HEK293 (cell line): ENCODE results near the gene HRAS.
A peak's percentile ranks its signal among the peaks of the same experiment; 100 is the strongest.

Experiments used
- CTCF ChIA-PET: fragments of 350-600 bp; formaldehyde crosslinking; extraction: SDS; loops from one replicate; lab custom pipeline; 2021; ENCODE audit warnings: antibody characterized with exemption; lab: Yijun Ruan, JAX
- POLR2A ChIA-PET: fragments of 300-600 bp; formaldehyde crosslinking; extraction: SDS; loops from one replicate; lab custom pipeline; 2020; ENCODE audit warnings: antibody characterized with exemption, inconsistent platforms; lab: Yijun Ruan, JAX
- H3K27ac ChIP-seq: fragments of 200-500 bp; sonication (Bioruptor generic); 2 replicates; pipeline ENCODE4 v1.5.1; 2014; ENCODE audit warnings: low read depth, low read length, control low read depth, inconsistent platforms; ENCODE audit errors: extremely low read depth
- H3K36me3 ChIP-seq, 2 experiments: fragments of 200-500 bp in 1 of 2; sonication (Bioruptor generic) in 1 of 2; 1 replicate in 1 of 2; 2 replicates in 1 of 2; pipeline ENCODE4 v1.5.1; 2014 to 2017; ENCODE audit warnings: inconsistent platforms in 2 of 2, low read length in 2 of 2; ENCODE audit not compliant: control insufficient read depth in 2 of 2, insufficient read depth in 1 of 2
- H3K4me1 ChIP-seq: fragments of 200-500 bp; sonication (Bioruptor generic); 2 replicates; pipeline ENCODE4 v1.5.1; 2014; ENCODE audit warnings: mild to moderate bottlenecking, low read length, inconsistent platforms; ENCODE audit not compliant: control insufficient read depth, insufficient read depth
- H3K4me3 ChIP-seq: 2 replicates; pipeline ENCODE4 v1.5.1; 2011; ENCODE audit warnings: low read depth, mild to moderate bottlenecking, control low read depth, low read length, moderate library complexity
- H3K9me3 ChIP-seq: fragments of 200-500 bp; sonication (Bioruptor generic); 2 replicates; pipeline ENCODE4 v1.5.1; 2014; ENCODE audit warnings: low read depth, low read length, inconsistent platforms; ENCODE audit not compliant: control insufficient read depth, insufficient read depth
- ATF2 ChIP-seq: fragments of 450-650 bp; formaldehyde crosslinking; IDR thresholded peaks from 2 replicates; pipeline ENCODE4 v1.5.1; 2016; ENCODE audit warnings: missing biosample characterization, missing genetic modification characterization, low read depth
- GLIS1 ChIP-seq: fragments of 450-650 bp; formaldehyde crosslinking; IDR thresholded peaks from 2 replicates; pipeline ENCODE4 v1.5.1; 2016; ENCODE audit warnings: missing biosample characterization, missing genetic modification characterization
- GLIS2 ChIP-seq: fragments of 450-650 bp; formaldehyde crosslinking; IDR thresholded peaks from 2 replicates; pipeline ENCODE4 v1.5.1; 2016; ENCODE audit warnings: missing biosample characterization, missing genetic modification characterization
- MYNN ChIP-seq: fragments of 450-650 bp; formaldehyde crosslinking; IDR thresholded peaks from 2 replicates; pipeline ENCODE4 v1.5.1; 2016; ENCODE audit warnings: missing biosample characterization, missing genetic modification characterization, borderline replicate concordance
- SP2 ChIP-seq: fragments of 450-650 bp; formaldehyde crosslinking; IDR thresholded peaks from 2 replicates; pipeline ENCODE4 v1.5.1; 2016; ENCODE audit warnings: missing biosample characterization, missing genetic modification characterization
- ZBTB8A ChIP-seq: fragments of 450-650 bp; formaldehyde crosslinking; IDR thresholded peaks from 2 replicates; pipeline ENCODE4 v1.5.1; 2016; ENCODE audit warnings: missing biosample characterization, missing genetic modification characterization
- ZIC2 ChIP-seq: fragments of 450-650 bp; formaldehyde crosslinking; IDR thresholded peaks from 2 replicates; pipeline ENCODE4 v1.5.1; 2016; ENCODE audit warnings: missing biosample characterization, missing genetic modification characterization
- ZNF121 ChIP-seq: fragments of 450-650 bp; formaldehyde crosslinking; IDR thresholded peaks from 2 replicates; pipeline ENCODE4 v1.5.1; 2016; ENCODE audit warnings: missing biosample characterization, missing genetic modification characterization
- ZNF184 ChIP-seq: fragments of 450-650 bp; IDR thresholded peaks from 2 replicates; pipeline ENCODE4 v1.5.1; 2018; ENCODE audit warnings: missing biosample characterization, mild to moderate bottlenecking, missing genetic modification characterization
- ZNF2 ChIP-seq: fragments of 450-650 bp; formaldehyde crosslinking; IDR thresholded peaks from 2 replicates; pipeline ENCODE4 v1.5.1; 2016; ENCODE audit warnings: missing biosample characterization, missing genetic modification characterization
- ZNF433 ChIP-seq: fragments of 450-650 bp; formaldehyde crosslinking; IDR thresholded peaks from 2 replicates; pipeline ENCODE4 v1.5.1; 2016; ENCODE audit warnings: missing biosample characterization, missing genetic modification characterization, low read depth
- ZNF501 ChIP-seq: fragments of 450-650 bp; formaldehyde crosslinking; IDR thresholded peaks from 2 replicates; pipeline ENCODE4 v1.5.1; 2016; ENCODE audit warnings: missing biosample characterization, missing genetic modification characterization
- ZNF514 ChIP-seq: fragments of 450-650 bp; formaldehyde crosslinking; IDR thresholded peaks from 2 replicates; pipeline ENCODE4 v1.5.1; 2016; ENCODE audit warnings: missing biosample characterization, missing genetic modification characterization
- ZNF600 ChIP-seq: fragments of 450-650 bp; formaldehyde crosslinking; IDR thresholded peaks from 2 replicates; pipeline ENCODE4 v1.5.1; 2016; ENCODE audit warnings: missing biosample characterization, missing genetic modification characterization
- ZNF610 ChIP-seq: fragments of 450-650 bp; formaldehyde crosslinking; IDR thresholded peaks from 2 replicates; pipeline ENCODE4 v1.5.1; 2016; ENCODE audit warnings: missing biosample characterization, missing genetic modification characterization, borderline replicate concordance
- ZNF629 ChIP-seq: fragments of 450-650 bp; formaldehyde crosslinking; IDR thresholded peaks from 2 replicates; pipeline ENCODE4 v1.5.1; 2017; ENCODE audit warnings: missing biosample characterization, missing genetic modification characterization
- ZNF785 ChIP-seq: fragments of 450-650 bp; formaldehyde crosslinking; IDR thresholded peaks from 2 replicates; pipeline ENCODE4 v1.5.1; 2016; ENCODE audit warnings: missing biosample characterization, missing genetic modification characterization
- TF ChIP-seq, protein P1 (sequence below): fragments of 450-650 bp; formaldehyde crosslinking; IDR thresholded peaks from 2 replicates; pipeline ENCODE4 v1.5.1; 2016; ENCODE audit warnings: missing biosample characterization, missing genetic modification characterization

Gene HRAS

GRCh38 chr11:529728-530411, 5.5 kb downstream of the HRAS start (continued):
- TF ChIP-seq, protein P1, sequence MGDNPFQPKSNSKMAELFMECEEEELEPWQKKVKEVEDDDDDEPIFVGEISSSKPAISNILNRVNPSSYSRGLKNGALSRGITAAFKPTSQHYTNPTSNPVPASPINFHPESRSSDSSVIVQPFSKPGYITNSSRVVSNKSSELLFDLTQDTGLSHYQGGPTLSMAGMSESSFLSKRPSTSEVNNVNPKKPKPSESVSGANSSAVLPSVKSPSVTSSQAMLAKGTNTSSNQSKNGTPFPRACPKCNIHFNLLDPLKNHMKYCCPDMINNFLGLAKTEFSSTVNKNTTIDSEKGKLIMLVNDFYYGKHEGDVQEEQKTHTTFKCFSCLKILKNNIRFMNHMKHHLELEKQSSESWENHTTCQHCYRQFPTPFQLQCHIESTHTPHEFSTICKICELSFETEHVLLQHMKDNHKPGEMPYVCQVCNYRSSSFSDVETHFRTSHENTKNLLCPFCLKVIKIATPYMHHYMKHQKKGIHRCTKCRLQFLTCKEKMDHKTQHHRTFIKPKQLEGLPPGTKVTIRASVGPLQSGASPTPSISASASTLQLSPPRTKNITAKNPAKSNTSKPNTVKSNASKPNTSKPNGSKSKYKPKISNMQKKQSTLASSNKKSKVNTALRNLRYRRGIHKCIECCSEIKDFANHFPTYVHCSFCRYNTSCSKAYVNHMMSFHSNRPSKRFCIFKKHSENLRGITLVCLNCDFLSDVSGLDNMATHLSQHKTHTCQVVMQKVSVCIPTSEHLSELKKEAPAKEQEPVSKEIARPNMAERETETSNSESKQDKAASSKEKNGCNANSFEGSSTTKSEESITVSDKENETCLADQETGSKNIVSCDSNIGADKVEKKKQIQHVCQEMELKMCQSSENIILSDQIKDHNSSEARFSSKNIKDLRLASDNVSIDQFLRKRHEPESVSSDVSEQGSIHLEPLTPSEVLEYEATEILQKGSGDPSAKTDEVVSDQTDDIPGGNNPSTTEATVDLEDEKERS (tag by site-specific recombination), result no peak
- 0 out of 2 replicates have a peak, but pooled peaks have one; percentile 33 for TF ChIP-seq GLIS2
- no peak for TF ChIP-seq ZNF501 (tag by site-specific recombination)
- TF ChIP-seq MYNN, result no peak
- TF ChIP-seq ZNF184 (tag by site-specific recombination), result no peak
- no peak for TF ChIP-seq ZNF121
- no peak for TF ChIP-seq ZNF785 (tag by site-specific recombination)

GRCh38 chr11:528815-529727, 6.3 kb downstream of the HRAS start:
- POLR2A ChIA-PET, result interaction anchor here (0.6 kb wide), 2 partner anchors 166 to 320 kb away, joined by 3 to 4 read pairs; partner anchors contain the start of gene TMEM80
- H3K4me1 ChIP-seq, result no peaks in the 10 kb centered on the region
- H3K27ac ChIP-seq, result no peak overlapping the region
- peaks cover 0 to 47% of the 10 kb centered on the region in 2 experiments; a peak in 1 of 3 replicates for H3K36me3 ChIP-seq
- no peaks in the 10 kb centered on the region for H3K9me3 ChIP-seq
- TF ChIP-seq ATF2 (tag by site-specific recombination), result 0 out of 2 replicates have a peak, but pooled peaks have one; percentile 24
- peak; percentile 12; the same call in 1 of the 2 replicates for TF ChIP-seq GLIS1 (tag by site-specific recombination)
- TF ChIP-seq ZNF433 (tag by site-specific recombination), result no peak
- TF ChIP-seq ZNF2, result no peak
- no peak for TF ChIP-seq ZNF610 (tag by site-specific recombination)
- TF ChIP-seq ZBTB8A (tag by site-specific recombination), result no peak
- 0 out of 2 replicates have a peak, but pooled peaks have one; percentile 35 for TF ChIP-seq ZNF600 (tag by site-specific recombination)
- peak; percentile 15; the same call in 1 of the 2 replicates for TF ChIP-seq ZIC2 (tag by site-specific recombination)
- no peak for TF ChIP-seq SP2 (tag by site-specific recombination)
- CTCF ChIA-PET, result no interaction called here
- H3K4me3 ChIP-seq, result no peak overlapping the region

DNA sequence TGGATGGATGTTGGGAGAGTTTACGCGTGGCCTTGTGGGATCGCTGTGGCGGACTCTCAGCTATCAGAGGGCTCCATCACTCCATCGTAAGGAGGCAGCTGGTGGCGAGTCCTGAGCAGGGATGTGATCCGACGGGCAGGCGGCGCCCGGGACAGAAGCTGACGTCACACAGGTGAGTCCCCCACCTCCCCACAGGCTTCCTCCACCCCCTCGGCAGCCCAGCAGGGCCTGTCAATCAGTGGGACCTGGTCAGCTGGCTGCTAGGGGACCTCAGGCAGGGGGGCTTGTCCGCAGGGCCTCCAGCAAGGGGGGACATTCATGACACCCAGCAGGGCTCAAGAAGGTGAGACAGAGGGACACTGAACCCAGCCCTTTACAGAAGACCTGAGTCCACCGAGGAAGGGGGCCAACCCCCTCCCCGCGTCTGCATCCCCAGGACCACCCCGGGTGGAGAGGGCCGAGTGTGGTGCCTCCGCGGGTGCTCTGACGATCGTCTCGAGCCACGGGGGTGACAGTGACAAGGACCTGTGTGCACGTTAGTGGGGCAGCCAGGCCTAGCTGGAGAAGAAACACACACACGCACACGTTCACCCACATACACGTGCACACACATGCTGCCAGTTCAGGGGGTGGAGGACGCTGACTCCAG, 7.1 kb downstream of the HRAS start:
- H3K4me3 ChIP-seq, result no peak overlapping the region
- no peak overlapping the region for H3K27ac ChIP-seq
- H3K4me1 ChIP-seq, result no peaks in the 10 kb centered on the region
- H3K9me3 ChIP-seq, result no peaks in the 10 kb centered on the region
- H3K36me3 ChIP-seq, result peaks cover 0 to 40% of the 10 kb centered on the region in 2 experiments; a peak in 1 of 3 replicates
- no peak for TF ChIP-seq ZNF629 (tag by site-specific recombination)
- TF ChIP-seq ZNF600 (tag by site-specific recombination), result peak; percentile 8; the same call in 1 of the 2 replicates
- TF ChIP-seq ZNF514 (tag by site-specific recombination), result no peak
- ChIA-PET CTCF (interaction anchor here (1.8 kb wide), 1 partner anchor 9 kb away, joined by 7 read pairs; no protein-coding TSS in a partner anchor), POLR2A (interaction anchor here (0.7 kb wide), 1 partner anchor 226 kb away, joined by 5 read pairs; no protein-coding TSS in a partner anchor)
